Duodenal mucosa (tissue), 2 donors: ENCODE results near the gene LBHD2.

Experiments
- H3K27ac ChIP-seq: one replicate; pipeline ENCODE4 v1.7.0; 2013; ENCODE audit warnings: low read depth, low read length
- H3K27me3 ChIP-seq, 2 donors: one replicate each; pipeline ENCODE4 v1.7.0; 2013; ENCODE audit warnings: low read length in 2 of 2, control low read depth in 1 of 2; ENCODE audit not compliant: insufficient read depth in 2 of 2, control insufficient read depth in 1 of 2
- H3K36me3 ChIP-seq, 2 donors: one replicate each; pipeline ENCODE4 v1.7.0; 2013; ENCODE audit warnings: low read length in 2 of 2, control low read depth in 1 of 2; ENCODE audit not compliant: insufficient read depth in 2 of 2, control insufficient read depth in 1 of 2
- H3K4me1 ChIP-seq, 2 donors: one replicate each; pipeline ENCODE4 v1.7.0; 2013; ENCODE audit warnings: low read length in 2 of 2, control low read depth in 1 of 2; ENCODE audit not compliant: insufficient read depth in 2 of 2, control insufficient read depth in 1 of 2
- H3K4me3 ChIP-seq, 2 donors: one replicate each; pipeline ENCODE4 v1.7.0; 2013; ENCODE audit warnings: low read length in 2 of 2, low read depth in 1 of 2
- H3K9ac ChIP-seq, 2 donors: one replicate each; pipeline ENCODE4 v1.7.0; 2013; ENCODE audit warnings: low read length in 2 of 2, low read depth in 1 of 2
- H3K9me3 ChIP-seq, 2 donors: one replicate each; pipeline ENCODE4 v1.7.0; 2013; ENCODE audit warnings: low read length in 2 of 2, control low read depth in 1 of 2; ENCODE audit not compliant: control insufficient read depth in 1 of 2

The LBHD2 gene

DNA sequence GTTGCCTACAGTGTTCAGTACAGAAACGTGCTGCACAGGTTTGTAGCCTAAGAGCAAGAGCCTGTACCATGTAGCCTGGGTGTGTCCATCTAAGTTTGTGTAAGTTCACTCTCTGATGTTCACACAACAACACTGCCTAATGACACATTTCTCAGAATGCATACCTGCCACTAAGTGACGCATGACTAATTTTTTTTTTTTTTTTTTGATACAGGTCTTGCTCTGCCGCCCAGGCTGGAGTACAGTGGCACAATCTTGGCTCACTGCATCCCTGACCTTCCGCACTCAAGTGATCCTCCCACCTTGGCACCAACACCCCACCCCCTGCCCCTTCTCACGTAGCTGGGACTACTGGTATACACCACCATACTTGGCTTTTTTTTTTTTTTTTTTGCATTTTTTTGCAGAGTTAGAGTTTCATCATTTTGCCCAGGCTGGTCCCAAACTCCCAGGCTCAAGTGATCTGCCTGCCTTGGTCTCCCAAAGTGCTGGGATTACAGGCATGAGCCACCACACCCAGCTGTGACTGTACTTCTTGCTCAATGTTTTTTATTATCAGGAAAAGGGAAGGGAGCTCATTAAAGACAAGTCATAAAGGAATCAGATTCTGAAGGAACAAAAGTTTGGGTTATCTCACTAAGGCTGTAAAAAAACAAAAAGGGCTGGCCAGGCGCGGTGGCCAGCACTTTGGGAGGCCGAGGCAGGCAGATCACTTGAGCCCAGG is 16.6 kb upstream of the LBHD2 start:
- H3K4me3 ChIP-seq = no peak overlapping the region
- no peak overlapping the region for H3K9ac ChIP-seq
- H3K4me1 ChIP-seq = peaks cover 7 to 19% of the 10 kb centered on the region in 2 donors
- no peaks in the 10 kb centered on the region for H3K9me3 ChIP-seq
- H3K36me3 ChIP-seq = no peaks in the 10 kb centered on the region
- H3K27me3 ChIP-seq = no peaks in the 10 kb centered on the region
- peak overlapping the region; percentile 13 for H3K27ac ChIP-seq

DNA sequence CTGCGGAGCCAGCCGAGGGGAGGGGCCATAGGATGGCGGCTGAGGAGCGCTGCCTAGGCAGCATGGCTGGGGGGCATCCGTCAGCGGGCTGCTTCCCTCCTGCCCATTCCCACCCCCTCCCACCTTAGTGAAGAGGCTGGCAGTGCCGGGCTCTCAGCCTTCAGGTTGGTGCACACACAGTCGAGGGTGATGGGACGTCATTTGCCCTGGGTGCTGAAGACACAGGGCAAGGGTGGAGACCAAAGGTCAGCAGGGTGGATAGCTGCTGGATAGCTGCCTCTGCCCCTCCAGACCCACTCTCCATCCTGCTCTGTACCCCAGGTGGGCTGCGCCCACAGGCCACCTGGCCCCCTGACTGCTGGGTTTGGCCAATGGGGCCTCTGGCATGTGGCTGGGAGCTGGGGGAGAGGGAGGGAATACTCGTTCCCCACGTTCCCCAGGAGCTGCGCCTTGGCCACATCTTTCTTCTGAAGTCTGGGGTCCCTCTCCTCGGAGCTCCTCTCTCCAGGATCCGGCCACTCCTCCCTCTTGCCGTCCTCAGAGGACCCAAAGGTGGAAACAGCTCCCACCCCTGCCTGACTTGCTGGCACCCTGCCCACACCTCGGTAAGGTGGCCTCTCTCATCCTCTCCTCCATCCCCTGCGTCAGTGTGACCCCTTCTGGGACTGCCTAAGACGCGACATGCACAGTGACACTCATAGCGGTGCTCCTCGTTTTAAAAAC is 15.5 kb upstream of the LBHD2 start:
- Histone ChIP-seq H3K27me3 (no peaks in the 10 kb centered on the region), H3K36me3 (no peaks in the 10 kb centered on the region), H3K9ac (no peak overlapping the region), H3K27ac (no peak overlapping the region), H3K9me3 (no peaks in the 10 kb centered on the region), H3K4me3 (peak overlapping the region in 1 of 2 donors; percentile 32), H3K4me1 (peaks cover 13 to 24% of the 10 kb centered on the region in 2 donors)

DNA sequence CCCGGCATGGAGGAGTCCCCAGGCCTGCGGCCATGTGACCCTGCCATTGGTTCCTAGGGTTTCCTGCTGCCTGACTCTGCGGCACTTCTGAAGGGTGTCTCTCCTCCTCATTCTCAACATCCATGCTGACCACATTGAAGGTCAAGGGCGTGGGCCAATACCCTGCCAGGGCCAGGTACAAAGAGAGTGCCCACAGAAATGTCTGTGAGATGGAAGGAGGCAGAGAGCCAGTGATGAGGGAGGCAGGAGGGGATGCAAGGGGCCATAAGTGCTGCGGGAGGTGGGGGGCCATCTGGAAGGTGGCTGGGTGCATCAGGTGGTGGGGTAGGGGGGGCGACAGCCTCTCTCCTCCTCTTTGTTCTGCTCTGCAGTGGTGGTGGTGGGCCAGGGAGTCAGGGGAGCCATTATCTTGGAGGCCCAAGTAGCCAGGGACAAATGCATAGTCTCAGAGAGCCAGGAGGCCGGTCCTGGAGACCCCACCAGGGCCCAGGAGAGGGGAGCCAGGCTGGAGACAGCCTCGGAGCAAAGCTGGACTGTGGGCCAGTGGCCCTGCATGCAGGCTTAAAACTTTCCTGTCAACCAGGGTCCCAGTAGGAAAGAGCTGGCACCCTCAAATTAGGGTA is 13.6 kb upstream of the LBHD2 start:
- Histone ChIP-seq H3K27ac (no peak overlapping the region), H3K9ac (no peak overlapping the region), H3K9me3 (no peaks in the 10 kb centered on the region), H3K36me3 (no peaks in the 10 kb centered on the region), H3K27me3 (no peaks in the 10 kb centered on the region), H3K4me3 (no peak overlapping the region), H3K4me1 (peaks cover 18 to 31% of the 10 kb centered on the region in 2 donors)

GRCh38 chr14:103070971-103071542 is 13.0 kb upstream of the LBHD2 start:
- Histone ChIP-seq H3K9me3 (no peaks in the 10 kb centered on the region), H3K9ac (no peak overlapping the region), H3K36me3 (no peaks in the 10 kb centered on the region), H3K27ac (no peak overlapping the region), H3K4me3 (no peak overlapping the region), H3K4me1 (peaks cover 18 to 31% of the 10 kb centered on the region in 2 donors), H3K27me3 (no peaks in the 10 kb centered on the region)

GRCh38 chr14:103071544-103072251 is 12.3 kb upstream of the LBHD2 start:
- peaks cover 18 to 24% of the 10 kb centered on the region in 2 donors for H3K4me1 ChIP-seq
- H3K27me3 ChIP-seq = no peaks in the 10 kb centered on the region
- H3K27ac ChIP-seq = no peak overlapping the region
- H3K9me3 ChIP-seq = no peaks in the 10 kb centered on the region
- no peaks in the 10 kb centered on the region for H3K36me3 ChIP-seq
- no peak overlapping the region for H3K9ac ChIP-seq
- H3K4me3 ChIP-seq = no peak overlapping the region

DNA sequence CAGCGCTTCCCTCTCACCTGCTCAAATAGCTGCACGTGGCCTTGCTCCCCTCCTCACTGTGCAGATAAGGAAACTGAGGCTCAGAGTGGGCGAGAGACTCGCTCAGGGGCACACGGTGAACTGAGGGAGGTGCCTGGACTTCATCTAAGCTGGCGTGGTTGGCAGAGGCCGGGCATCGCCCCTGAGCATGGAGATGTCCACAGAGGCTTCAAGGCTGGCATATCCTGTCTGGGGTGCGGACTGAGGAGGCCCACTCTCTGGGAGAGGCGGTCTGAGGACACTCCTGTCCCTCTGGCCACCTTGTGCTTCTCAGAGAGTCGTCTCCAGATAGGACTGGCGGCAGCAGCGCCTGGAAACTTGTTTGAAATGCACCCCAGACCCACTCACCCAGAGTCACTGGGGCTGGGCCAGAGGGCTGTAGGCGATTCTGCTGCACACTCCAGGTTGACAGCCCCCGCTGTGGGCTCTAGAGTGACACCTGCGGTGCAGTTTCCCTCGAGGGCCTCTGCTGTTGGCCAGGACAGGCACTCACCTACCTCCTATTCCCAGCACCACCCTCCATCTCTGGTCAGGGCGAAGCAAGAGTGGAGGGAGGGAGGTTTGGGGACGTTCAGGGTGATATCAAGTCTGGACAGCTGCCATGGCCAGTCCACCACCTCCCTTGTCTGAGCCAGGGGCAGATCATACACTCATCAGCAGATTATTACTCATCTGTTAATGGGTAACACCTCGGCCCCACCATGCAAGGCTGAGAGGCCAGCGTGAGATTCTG is 11.2 kb upstream of the LBHD2 start:
- H3K4me3 ChIP-seq = no peak overlapping the region
- H3K9ac ChIP-seq = no peak overlapping the region
- no peak overlapping the region for H3K27ac ChIP-seq
- no peaks in the 10 kb centered on the region for H3K36me3 ChIP-seq
- no peaks in the 10 kb centered on the region for H3K27me3 ChIP-seq
- no peaks in the 10 kb centered on the region for H3K9me3 ChIP-seq
- peaks cover 18 to 21% of the 10 kb centered on the region in 2 donors for H3K4me1 ChIP-seq

GRCh38 chr14:103073367-103073875 is 10.6 kb upstream of the LBHD2 start:
- Histone ChIP-seq H3K36me3 (no peaks in the 10 kb centered on the region), H3K27ac (no peak overlapping the region), H3K9me3 (no peaks in the 10 kb centered on the region), H3K27me3 (no peaks in the 10 kb centered on the region), H3K9ac (no peak overlapping the region), H3K4me1 (peaks cover 14 to 18% of the 10 kb centered on the region in 2 donors), H3K4me3 (no peak overlapping the region)

- H3K4me1 ChIP-seq = peaks cover 10 to 12% of the 10 kb centered on the region in 2 donors
Observed at GRCh38 chr14:103073876-103074728, 9.9 kb upstream of the LBHD2 start.

More at GRCh38 chr14:103073876-103074728, 9.9 kb upstream of the LBHD2 start:
- H3K36me3 ChIP-seq = no peaks in the 10 kb centered on the region
- H3K9me3 ChIP-seq = no peaks in the 10 kb centered on the region
- H3K27ac ChIP-seq = no peak overlapping the region
- no peaks in the 10 kb centered on the region for H3K27me3 ChIP-seq
- no peak overlapping the region for H3K9ac ChIP-seq
- H3K4me3 ChIP-seq = no peak overlapping the region
